GM21381 (cell line): ENCODE data around the gene ARHGAP42.

Experiments
- ATAC-seq: cut with Tn5 transposase; IDR thresholded peaks from one replicate; pipeline ENCODE4 v1.9.1; 2021; ENCODE audit warnings: mild to moderate bottlenecking, moderate library complexity; ENCODE audit not compliant: unreplicated experiment

ARHGAP42 gene

DNA sequence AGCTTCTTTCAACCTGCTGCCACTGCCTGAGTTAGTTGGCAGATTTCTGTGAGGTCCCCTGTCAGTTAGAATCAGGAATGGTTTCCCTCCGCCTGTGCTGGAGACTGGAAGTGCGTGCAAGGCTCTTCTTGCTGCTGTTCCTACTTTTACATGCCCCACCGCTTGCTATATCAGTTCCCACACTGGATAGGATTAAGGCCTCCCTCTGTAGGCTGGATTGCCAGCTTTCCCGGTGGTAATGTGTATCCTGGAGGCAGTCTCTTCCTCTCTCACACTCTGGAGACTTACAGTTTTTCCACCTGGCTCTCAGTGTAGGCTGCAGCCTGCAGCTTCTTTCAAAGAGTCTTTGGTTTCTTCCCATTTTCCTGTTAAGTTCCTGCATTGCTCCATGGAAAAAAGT lies 66.5 kb downstream of the ARHGAP42 start:
- no peak for ATAC-seq

DNA sequence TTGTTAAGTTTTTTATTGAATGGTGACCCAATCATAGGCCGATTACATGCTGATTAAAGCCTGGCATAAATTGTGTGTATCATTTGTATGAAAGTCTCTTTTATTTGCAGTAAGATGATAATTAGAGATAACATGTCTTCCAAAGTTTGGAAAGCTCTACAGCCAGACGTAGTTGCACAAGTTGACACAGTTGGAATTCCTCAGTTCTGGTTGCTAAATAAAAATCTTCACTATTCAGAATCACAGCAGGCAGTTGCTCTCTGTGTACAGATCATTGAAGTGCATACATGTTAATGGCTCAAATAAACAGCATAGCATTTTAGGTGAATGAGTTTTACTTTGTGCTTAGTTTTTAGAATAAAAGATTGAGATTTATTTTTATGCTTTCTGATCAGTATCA lies 69.5 kb downstream of the ARHGAP42 start:
- ATAC-seq, result no peak

DNA sequence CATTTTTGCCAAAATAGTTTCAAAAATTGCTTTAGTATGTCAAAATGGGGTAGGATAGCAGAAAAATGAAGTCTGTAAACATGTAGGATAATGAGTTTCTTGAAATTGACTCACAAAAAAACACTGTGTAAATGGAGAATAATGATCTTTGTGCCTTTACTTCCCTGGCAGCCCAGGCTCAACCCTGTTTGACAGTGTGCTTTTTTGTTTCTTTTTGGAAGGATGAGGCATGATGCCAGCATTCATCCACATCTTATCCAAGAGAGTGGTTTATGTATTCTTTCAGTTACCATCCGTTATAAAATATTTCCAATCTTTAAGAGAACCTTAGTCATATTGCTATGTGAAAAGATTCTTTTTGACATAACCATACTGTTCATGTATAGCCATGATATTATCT lies 70.6 kb downstream of the ARHGAP42 start:
- ATAC-seq, result no peak

DNA sequence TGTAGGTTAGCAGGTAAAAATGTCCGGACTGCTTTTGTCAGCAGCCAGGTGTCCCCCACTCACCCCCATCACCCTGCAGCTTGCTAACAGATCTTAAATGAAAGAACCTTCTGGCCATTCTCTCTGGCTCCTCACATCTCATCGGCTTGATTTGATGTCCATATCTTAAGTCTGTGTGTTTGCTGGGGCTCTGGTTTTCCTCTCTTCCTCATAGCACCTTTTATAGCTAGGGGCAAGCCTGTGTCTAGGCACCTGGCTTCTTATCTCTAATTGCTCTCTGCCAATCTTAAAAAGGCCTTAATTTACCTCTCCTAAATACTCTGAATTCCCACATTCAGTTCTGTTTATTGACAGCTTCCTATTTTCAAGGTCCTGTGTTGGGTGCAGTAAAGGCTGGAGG lies 72.0 kb downstream of the ARHGAP42 start:
- no peak for ATAC-seq

DNA sequence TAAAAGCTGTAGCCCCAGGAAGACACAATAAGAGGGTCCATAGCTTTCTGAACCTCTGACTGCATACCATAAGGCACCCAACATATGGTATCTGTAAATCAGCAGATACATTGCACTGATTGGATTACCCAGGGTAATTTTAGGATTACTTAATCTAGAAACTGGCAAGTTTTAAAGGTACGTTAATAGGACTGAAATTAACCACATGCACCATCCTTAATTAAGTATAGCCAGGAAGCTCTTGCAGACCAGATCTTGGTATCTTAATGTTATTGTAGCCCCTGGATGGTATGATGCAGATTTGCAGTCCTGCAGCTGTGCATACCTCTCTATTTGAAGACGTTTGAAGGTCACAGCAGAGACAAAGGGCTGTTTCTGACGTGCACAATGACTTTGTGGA lies 72.8 kb downstream of the ARHGAP42 start:
- no peak for ATAC-seq

DNA sequence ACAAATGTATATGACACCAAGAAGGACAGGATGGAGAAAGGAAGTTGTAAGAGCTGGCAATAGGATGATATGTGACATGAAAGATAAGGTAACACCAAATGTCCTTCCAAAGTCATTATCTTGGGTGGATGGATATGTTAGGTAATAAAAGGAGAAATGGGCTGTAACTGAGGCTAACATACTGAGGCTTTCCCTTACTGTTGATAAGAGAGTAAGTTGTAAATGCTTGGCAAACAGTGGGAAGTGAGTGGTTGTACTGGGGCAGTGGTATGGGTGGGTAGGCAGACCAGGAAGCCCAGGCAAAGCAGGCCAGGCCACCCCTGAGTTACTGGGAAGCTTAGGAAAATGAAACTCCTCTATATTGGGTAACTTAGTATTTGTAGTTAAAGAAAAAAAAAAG lies 73.7 kb downstream of the ARHGAP42 start:
- no peak for ATAC-seq

DNA sequence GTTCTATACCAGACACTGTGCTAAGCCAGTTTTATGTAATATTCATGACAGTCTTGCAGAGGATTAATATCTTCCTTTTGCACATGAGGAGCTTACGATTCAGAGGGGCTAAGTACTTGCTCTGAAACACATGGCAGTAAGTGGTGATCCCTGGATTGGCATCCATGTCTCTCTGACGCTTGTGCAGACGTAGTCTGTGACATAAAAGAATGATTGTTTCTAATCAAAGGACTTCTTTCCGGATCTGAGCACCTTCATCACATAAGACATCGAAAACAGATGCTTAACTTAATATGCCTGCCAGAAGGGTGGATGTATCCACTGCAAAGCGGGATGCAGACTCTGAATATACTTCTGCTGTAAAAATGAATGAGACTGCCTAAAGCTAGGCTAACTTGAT lies 74.8 kb downstream of the ARHGAP42 start:
- ATAC-seq, result no peak

DNA sequence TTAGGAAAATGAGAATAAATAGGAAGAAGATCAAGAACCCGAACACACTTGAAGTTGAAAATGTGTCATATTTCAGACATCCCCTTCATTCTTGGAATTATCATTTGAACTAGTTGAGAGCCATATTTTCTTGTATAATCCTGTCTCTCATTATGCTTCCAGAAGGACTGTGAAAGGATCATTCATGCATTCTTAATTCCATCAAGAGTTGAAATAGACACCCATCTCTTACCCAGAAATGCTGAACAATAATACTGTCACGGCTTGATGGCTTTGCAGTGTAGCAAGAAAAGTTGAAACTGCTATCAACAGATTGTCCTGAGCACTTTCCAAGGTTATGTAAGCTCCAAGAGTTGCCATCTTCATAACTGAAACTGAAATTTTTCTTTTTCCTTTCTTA lies 79.7 kb downstream of the ARHGAP42 start:
- no peak for ATAC-seq

DNA sequence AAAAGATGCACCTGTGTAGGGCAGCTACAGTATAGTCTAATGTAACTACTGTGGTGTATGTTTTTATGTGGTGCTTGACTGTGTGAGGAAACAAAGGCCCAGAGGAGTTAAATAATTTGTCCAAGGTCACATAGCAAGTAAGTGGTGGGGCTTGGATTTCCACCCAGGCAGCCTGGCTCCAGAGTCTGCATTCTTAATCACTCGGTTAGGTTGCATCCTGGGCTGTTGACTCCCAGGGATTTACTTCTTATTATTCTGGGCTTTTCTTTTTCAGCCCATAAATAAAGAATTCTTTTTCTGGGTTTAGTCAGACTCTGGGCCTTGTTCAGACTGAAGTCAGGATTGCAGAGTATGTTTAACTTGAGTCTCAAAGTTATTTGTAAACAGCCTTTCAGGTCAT lies 82.1 kb downstream of the ARHGAP42 start:
- no peak for ATAC-seq

DNA sequence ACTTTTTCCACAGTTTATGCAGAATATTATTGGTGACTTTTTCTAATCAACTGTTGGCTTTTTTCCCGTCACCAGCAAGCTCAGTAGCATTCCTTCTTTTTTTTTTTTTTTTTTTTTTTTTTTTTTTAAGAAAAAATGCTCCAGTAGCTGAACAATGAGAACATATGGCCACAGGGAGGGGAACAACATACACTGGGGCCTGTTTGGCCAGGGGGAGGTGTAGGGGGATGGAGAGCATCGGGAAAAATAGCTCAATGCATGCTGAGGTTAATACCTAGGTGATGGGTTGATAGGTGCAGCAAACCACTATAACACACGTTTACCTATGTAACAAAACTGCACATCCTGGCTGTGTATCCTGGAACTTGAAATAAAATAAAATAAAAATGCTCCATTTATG lies 82.5 kb downstream of the ARHGAP42 start:
- no peak for ATAC-seq

DNA sequence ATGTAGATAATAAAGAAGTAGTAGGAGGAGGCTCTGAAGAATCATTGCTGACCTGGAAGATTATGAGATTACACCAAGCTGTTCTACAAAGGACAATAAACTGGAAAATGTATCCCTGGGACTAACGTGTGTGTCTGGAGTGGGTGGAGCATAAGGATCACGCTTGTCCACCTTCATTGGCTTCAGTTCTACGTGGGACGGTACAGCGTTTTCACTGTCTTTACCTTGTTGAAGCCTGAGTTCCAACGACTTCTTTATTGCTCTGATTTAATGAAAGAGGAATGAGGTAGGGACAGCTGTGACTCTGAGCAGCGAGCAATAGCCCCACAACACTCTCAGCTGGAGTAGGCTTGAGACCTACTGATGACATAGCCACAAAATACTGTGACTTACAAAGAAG lies 87.0 kb downstream of the ARHGAP42 start:
- no peak for ATAC-seq

DNA sequence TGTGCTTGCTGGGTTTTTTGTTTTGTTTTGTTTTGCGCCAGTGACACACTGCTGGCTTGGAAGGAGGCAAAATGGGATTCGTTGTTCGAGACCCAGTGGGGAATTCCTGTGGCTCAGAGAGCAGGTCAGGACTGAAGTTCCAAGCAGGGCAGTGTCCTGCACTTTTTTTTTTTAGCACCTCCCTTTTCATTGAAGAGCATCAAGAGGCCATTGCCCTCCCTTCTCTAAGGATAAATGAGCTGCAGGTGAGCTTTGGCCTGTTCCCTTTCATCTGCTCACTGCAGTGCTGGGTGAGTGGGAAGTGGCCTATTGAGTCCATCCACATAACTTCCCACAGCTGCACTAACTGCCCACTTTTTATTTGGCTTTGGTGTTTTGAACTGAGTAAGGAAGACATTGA lies 87.8 kb downstream of the ARHGAP42 start:
- no peak for ATAC-seq

DNA sequence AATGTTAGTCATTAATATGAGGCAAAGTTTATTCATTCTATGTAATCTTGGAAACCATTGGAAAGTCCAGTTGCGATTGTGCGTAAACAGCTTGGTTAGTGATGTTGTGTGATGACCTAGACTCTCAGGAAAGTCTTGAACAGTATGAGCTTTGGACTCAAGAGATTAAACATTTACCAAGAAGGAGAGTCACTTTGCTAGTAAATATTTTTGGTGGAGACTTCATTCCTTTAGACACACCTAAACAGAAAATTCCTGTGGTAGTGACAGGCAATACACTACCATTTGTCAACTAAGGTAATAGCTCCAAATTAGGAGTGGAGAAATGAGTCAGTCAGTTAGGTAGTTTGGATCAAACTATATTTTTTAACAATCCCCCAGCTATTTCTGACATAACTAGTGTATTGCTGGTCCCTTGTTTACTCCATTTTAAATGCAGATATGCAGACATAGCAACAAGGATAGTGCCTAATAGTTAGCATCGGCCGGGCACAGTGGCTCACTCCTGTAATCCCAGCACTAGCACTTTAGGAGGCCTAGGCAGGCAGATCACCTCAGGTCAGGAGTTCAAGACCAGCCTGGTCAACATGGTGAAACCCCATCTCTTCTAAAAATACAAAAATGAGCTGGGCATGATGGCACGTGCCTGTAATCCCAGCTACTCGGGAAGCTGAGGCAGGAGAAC lies 89.3 kb downstream of the ARHGAP42 start:
- ATAC-seq, result no peak

DNA sequence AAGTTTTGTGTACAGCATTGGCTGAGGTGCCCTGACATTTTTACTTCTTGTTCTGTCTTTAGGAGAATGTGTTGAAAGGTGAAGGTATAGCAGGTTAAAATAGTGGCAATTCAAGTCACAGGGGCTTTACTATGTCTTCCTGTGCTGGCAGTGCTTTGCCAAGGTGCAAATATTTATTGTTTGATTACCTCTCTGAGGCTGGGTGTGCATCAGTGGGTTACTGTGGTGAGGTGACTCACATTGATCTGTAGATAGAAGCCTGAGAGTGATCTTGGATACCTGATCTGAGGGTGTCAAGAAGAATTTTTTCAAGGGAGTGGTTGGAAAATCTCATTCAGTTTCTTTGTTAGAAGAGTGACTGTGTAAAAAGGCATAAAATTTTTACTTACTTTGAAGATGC lies 90.0 kb downstream of the ARHGAP42 start:
- ATAC-seq, result no peak

DNA sequence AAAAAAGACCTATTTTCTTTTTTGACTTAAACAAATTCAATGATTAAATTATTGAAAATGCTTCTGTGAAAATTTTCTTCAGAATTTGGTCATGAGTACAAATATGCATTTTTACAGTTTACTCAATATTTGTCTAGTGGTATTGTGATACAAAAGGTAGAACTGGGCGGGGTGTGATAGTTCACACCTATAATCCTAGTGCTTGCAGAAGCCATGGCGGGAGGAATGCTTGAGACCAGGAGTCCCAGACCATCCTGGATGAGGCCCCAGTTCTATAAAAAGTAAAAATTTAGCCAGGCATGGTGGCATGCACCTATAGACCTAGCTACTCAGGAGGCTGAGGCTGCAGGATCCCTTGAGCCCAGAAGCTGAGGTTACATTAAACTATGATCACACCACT lies 90.6 kb downstream of the ARHGAP42 start:
- ATAC-seq, result no peak

DNA sequence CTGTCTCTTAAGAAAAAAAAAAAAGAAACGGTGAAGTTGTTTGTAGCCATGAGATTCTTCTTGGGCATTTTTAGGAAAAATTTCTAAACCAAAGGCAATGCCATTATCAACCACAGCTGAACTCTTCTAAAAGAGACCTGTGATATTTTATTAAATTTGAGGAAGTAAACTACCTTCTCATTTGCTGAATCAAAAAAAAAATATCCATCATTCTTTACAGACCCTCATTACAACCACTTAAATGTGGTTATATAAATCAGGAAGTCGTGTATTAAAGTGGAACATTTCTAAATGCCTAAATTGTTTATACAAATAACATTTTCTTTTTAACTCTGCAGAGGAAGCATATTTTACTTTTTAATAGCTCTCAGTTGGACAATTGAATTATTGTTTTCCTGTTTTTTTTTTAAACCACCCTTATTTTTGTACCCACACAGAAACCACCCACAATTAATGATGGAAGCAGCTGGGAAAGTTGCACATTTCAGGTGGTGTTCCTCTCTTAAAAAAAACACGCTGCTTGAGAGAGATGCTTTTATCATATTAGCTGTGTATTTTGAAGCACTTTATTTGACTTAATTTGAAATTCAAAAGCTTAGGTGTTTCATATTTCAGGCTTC lies 91.2 kb downstream of the ARHGAP42 start:
- no peak for ATAC-seq

DNA sequence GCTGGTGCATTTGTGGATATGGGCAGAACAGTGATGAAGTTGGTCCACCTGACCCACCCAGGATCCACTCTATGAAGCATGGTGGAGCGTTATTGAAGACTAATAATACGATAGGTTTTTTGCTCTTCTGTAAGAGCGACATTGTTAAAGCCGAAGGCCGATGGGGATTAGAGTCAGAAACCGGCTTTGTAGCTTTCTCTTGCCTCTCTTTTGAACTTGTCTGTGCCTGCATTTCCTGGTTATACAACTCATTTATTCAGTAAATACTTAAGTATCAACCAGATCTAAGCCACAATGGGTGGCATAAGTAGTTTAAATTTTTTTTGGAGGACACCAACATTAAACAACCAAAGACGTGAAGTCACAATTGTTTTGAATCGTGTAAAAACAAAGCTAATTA lies 93.4 kb downstream of the ARHGAP42 start:
- no peak for ATAC-seq

DNA sequence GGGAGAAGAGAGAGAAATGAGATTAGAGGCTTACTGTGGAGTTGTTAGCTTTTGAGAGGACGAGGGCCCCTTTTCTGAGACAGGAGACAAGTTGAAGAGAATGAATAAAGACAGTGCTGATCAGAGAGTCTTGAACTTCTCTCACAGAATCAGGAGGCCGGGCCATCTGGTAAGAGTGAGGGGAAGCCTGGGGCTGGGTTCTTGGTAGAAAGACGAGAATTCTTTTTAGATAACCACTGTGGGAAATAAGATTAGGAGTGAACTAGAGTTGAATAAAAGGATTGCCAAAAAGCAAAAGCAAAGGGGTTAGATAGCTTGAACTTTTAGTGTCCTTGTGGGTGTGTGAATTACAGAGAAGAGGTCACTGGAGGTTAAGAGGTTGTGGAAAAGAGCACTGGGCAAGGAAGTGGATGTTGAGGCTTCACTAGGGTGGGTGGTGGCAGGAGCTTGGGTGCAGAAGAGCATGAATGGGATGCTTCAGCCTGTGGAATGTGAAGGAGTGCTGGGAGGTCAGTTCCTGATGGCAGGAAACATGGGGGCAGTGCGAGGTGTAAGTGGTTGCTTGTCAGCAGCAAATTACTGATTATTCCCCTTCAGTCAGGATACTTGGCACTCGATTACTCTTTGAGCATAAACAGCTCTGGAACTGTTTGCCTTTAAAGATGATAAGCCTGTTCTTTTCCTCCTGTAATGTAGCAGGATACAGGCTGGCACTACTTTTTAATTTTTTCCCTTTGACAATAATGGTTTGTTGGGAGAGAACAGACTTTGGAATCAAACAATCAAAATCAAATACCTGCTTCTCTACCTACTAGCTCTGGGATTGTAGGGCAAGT lies 98.3 kb downstream of the ARHGAP42 start:
- no peak for ATAC-seq

DNA sequence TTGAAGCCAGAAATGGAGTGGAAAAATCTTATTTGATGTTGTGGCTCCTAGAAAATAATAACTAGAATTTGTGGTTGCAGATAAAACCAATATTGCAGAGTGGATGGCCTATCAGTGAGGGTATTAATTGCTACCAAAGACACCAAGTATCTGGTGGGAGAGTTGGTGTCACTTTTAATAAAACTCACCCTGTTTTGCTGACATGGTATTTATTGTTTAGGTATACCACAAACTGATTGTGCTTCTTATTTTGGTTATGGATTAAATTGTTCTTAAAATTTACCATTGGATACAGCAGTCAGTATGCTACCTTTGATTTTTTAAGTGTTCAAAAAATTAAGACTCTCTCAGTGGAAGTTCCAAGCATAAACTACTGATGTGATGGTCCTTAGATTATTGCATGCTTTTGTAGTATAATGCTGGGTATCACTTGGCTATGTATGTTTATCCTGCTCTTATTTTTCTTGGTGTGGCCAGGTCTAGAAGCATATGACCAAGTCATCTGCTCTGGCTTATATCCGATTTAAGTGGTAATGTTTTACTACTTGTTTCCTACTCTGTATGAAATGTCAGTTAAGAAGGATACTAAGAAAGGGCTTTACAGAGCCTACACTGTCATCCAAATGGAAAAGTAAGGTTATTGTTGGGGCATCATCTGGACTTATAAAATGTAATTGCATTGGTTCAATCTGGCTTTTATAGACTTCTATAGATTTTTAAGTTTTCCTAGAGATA lies 101.6 kb downstream of the ARHGAP42 start:
- no peak for ATAC-seq

DNA sequence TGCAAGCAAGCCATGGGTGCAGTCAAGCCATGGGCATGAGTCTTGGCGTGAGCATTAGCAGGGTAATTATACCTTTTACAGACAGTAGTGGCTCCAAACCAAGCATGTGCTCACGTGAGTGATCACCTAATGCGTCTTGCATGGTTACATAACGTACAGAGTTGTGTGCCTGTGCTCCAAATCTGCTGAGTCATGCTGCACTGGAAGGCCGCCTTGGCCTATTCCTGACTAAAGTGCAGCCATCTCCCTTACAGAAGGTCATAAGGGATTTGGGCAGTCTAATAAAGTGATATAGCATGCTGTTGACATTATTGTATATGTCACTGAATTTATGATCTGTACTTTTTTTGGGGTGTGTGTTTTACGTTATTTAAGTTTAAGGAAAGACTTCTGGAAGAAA lies 102.4 kb downstream of the ARHGAP42 start:
- no peak for ATAC-seq

DNA sequence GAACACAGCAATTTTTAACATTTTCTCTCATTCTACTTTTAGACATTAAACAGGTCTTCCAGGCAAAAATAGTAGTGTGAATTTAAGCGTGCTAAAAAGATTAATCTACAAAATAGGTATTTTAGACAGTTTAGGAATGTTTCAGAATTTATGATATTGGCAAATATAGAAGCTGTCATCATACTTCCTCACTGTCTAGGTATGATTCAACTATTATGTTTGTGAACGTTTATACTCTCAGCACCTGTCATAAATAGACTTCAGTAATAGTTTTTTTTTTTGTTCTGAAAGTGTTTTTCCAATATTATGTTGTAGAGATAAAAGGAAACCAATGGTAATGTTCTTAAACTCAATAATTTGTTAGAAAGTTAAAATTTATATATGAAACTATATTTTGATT lies 103.0 kb downstream of the ARHGAP42 start:
- ATAC-seq, result no peak
